Ishikawa (cell line): Measurements from ENCODE around the gene INPPL1.
A peak's percentile ranks its signal among the peaks of the same experiment; 100 is the strongest.

Experiments used
- CEBPB ChIP-seq: IDR thresholded peaks from 2 replicates; pipeline ENCODE4 v1.6.1; 2012
- CREB1 ChIP-seq: IDR thresholded peaks from 2 replicates; pipeline ENCODE4 v1.6.1; 2012; ENCODE audit warnings: low read depth
- EGR1 ChIP-seq: IDR thresholded peaks from 2 replicates; pipeline ENCODE4 v1.6.1; 2012
- EP300 ChIP-seq: IDR thresholded peaks from 2 replicates; pipeline ENCODE4 v1.6.1; 2012; ENCODE audit warnings: borderline replicate concordance
- FOXM1 ChIP-seq: IDR thresholded peaks from 2 replicates; pipeline ENCODE4 v1.6.1; 2012; ENCODE audit warnings: low read depth, borderline replicate concordance
- MAX ChIP-seq: IDR thresholded peaks from 2 replicates; pipeline ENCODE4 v1.6.1; 2012
- NFIC ChIP-seq: IDR thresholded peaks from 2 replicates; pipeline ENCODE4 v1.6.1; 2012
- RAD21 ChIP-seq: IDR thresholded peaks from 2 replicates; pipeline ENCODE4 v1.6.1; 2012; ENCODE audit warnings: low read depth
- REST ChIP-seq: IDR thresholded peaks from 2 replicates; pipeline ENCODE4 v1.6.1; 2012; ENCODE audit warnings: low read depth, mild to moderate bottlenecking
- TAF1 ChIP-seq: IDR thresholded peaks from 2 replicates; pipeline ENCODE4 v1.6.1; 2012; ENCODE audit warnings: low read depth, mild to moderate bottlenecking
- TCF12 ChIP-seq: IDR thresholded peaks from 2 replicates; pipeline ENCODE4 v1.6.1; 2012; ENCODE audit warnings: low read depth
- TEAD4 ChIP-seq: IDR thresholded peaks from 2 replicates; pipeline ENCODE4 v1.6.1; 2012
- YY1 ChIP-seq: IDR thresholded peaks from 2 replicates; pipeline ENCODE4 v1.6.1; 2012; ENCODE audit warnings: low read depth
- ZBTB7A ChIP-seq: IDR thresholded peaks from 2 replicates; pipeline ENCODE4 v1.6.1; 2012; ENCODE audit warnings: low read depth
- TF ChIP-seq, protein P1 (sequence below): IDR thresholded peaks from 2 replicates; pipeline ENCODE4 v1.6.1; 2012

The INPPL1 gene

DNA sequence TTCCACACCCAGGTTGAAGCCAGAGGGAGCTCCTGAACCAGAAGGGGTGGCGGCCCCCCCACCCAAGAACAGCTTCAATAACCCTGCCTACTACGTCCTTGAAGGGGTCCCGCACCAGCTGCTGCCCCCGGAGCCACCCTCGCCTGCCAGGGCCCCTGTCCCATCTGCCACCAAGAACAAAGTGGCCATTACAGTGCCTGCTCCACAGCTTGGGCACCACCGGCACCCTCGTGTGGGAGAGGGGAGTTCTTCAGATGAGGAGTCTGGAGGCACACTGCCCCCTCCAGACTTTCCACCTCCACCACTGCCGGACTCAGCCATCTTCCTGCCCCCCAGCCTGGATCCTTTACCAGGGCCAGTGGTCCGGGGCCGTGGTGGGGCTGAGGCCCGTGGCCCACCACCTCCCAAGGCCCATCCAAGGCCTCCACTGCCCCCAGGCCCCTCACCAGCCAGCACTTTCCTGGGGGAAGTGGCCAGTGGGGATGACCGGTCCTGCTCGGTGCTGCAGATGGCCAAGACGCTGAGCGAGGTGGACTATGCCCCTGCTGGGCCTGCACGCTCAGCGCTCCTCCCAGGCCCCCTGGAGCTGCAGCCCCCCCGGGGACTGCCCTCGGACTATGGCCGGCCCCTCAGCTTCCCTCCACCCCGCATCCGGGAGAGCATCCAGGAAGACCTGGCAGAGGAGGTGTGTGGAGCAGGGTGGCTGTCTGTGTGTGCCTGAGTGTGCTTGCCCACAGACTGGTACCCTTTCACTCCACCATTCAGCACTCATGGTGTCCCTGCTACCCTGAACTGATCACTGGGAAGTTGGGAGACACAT, 12.8 kb downstream of the INPPL1 start:
- TF ChIP-seq FOXM1 (no peak), ZBTB7A (no peak), TAF1 (no peak), CREB1 (no peak), NFIC (no peak), RAD21 (no peak), REST (no peak), TEAD4 (no peak), CEBPB (no peak), MAX (no peak), EP300 (no peak), EGR1 (no peak), YY1 (no peak), TCF12 (no peak)
- TF ChIP-seq, protein P1, sequence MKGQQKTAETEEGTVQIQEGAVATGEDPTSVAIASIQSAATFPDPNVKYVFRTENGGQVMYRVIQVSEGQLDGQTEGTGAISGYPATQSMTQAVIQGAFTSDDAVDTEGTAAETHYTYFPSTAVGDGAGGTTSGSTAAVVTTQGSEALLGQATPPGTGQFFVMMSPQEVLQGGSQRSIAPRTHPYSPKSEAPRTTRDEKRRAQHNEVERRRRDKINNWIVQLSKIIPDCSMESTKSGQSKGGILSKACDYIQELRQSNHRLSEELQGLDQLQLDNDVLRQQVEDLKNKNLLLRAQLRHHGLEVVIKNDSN = no peak

DNA sequence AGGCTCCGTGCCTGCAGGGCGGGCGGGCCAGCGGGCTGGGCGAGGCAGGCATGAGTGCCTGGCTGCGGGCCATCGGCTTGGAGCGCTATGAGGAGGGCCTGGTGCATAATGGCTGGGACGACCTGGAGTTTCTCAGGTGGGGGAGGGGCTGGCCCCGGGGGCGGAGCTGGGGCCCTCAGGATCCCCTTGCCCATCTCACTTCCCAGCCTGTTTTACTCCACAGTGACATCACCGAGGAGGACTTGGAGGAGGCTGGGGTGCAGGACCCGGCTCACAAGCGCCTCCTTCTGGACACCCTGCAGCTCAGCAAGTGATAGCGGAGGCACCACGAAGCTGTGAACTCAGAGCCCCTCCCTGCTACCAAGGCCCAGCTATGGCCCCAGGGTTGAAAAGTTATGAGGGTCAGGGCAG, 13.5 kb downstream of the INPPL1 start:
- TF ChIP-seq YY1 (no peak), RAD21 (peak; percentile 66), TCF12 (no peak)

DNA sequence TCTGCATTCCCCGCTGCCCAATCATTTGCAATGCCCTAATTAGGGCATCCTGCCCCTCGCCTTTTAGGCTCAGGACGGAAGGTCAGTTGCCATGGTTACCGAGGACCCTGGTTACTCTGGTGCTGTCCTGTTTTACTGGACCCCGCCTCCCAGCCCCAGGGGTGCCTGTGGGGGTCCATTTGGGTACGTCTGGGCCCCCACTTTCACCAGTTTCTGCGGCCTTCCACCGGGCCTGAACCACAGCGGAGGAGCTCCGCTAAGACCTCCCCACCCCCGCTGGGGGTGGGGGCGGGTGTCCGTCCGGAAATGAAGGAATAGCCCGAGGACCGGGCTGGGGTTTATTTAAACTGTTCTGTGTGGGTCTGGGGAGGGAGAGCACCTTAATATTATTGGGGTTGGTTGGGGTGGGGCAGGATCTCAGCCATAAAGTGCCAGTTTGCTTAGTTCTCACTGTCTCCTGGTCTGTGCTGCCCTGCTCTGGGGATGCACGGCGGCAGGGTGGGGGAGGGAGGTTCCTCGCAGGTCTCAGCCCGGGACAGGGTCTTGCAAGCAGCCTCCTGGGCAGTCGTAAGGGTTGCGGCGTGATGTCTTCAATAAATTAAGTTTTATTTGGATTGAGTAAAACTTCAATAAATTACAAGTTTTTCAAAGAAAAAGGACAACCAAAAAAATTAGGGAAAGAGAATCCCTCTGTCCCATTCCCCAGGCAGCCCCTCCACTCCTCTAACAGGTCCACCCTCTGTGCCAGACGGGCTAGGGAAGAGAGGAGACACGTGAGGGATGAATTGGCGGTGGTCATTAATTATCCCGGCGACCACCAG, 14.1 kb downstream of the INPPL1 start:
- TF ChIP-seq CEBPB (no peak), TAF1 (no peak), YY1 (no peak), NFIC (no peak), CREB1 (no peak), ZBTB7A (no peak), EGR1 (no peak), RAD21 (no peak), TEAD4 (no peak), MAX (no peak), REST (no peak), EP300 (no peak), FOXM1 (no peak)

DNA sequence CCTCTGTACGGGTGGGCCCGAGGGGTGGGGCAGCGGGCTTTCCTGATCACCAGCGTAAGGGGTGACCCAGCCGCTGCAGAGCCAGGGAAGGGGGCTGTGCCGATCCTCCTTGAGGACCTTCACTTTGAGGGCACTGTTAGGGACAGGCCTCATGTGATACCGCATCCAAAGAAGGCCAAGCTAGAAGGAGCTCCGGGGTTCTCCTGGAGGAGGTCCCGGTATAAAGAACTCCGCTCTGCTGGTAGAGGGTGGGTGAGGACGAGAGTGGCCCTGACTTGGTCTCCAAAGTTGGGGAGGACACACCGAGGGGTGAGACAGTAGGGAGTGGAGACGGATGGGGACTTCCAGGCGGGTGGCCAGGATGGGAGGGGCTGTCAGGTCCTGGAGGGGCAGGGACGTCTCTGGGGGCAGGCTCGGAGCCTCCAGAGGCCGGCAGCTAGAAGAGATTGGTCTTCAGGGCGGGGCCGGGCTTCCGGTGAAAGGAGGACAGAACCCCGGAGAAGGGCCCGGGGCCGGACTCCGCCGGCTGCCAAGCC, 14.8 kb downstream of the INPPL1 start:
- TF ChIP-seq CREB1 (no peak), NFIC (no peak), EP300 (no peak), TEAD4 (no peak), TAF1 (no peak), MAX (no peak), CEBPB (no peak), ZBTB7A (no peak), EGR1 (no peak), TCF12 (no peak), REST (no peak), YY1 (no peak), FOXM1 (no peak), RAD21 (no peak)
- TF ChIP-seq, protein P1 = no peak
